ENCODE data around the gene TST. TPM values are rescaled to one million over a fixed set of nuclear protein-coding genes. Genes with fewer than 3 reads are reported as not detected.

TST gene
- total and polyA plus RNA-seq, 9 of the 15 experiments (the other 6 are each of a cell fraction or from before 2014, with no cell fraction given), result 1.4 to 26.9 (median 12.4) TPM

GRCh38 chr22:37021710-37022482 is 2.6 kb upstream of the TST start (continued):
- TF ChIP-seq JUN (IDR thresholded peaks at IDR 0.05; ENCODE audit: borderline replicate concordance, low read depth, low read length) (no peak), JUN (CRISPR knock-in tag; IDR thresholded peaks at IDR 0.05; ENCODE audit: borderline replicate concordance) (no peak), ZBTB11 (CRISPR knock-in tag; IDR thresholded peaks at IDR 0.05) (peak in 1 of 3 experiments; percentile 59; a peak in 1 of 6 replicates), CREM (IDR thresholded peaks at IDR 0.05; ENCODE audit: low read depth) (0 out of 2 replicates have a peak, but pooled peaks have one; percentile 19)

- H3K79me2 ChIP-seq (ENCODE audit: control insufficient read depth, insufficient read depth, low read length), result peaks cover 52% of the 10 kb centered on the region
- H3K4me2 ChIP-seq (ENCODE audit: insufficient read depth, low read length), result peak overlapping the region; percentile 21; the same call in 1 of the 2 replicates
- no peaks in the 10 kb centered on the region for H3K9me1 ChIP-seq (ENCODE audit: control insufficient read depth, insufficient read depth, low read length)
- H3K9ac ChIP-seq (ENCODE audit: insufficient read depth in 1 of 2, low read depth in 2 of 2, low read length in 2 of 2), result peak overlapping the region in 1 of 2 experiments; percentile 82; a peak in 1 of 4 replicates
- in situ Hi-C loops (cut with MboI) (no loop called here), intact Hi-C loops (cut with micrococcal nuclease) (no loop called here)
- no peak overlapping the region; the same call in 2 of the 3 replicates for H3K27ac ChIP-seq (ENCODE audit: extremely low read depth, low read depth, low read length)
- no peaks in the 10 kb centered on the region for H4K20me1 ChIP-seq (replicated peaks; ENCODE audit: control insufficient read depth, insufficient read depth, low read length)
- H3K9me3 ChIP-seq (replicated peaks; ENCODE audit: control insufficient read depth, insufficient read depth, low read depth, low read length), result no peaks in the 10 kb centered on the region
- POLR2A ChIA-PET, result interaction anchor here (0.6 to 0.7 kb wide), 2 partner anchors 238 to 678 kb away, joined by 3 read pairs; no protein-coding TSS in a partner anchor
- no peak overlapping the region for H2AFZ ChIP-seq (ENCODE audit: low read depth, low read length)
- no peak for DNase-seq (ENCODE audit: extremely low read depth in 1 of 4, low spot score in 3 of 4)
- peaks cover 52% of the 10 kb centered on the region; the same call in 2 of the 3 replicates for H3K36me3 ChIP-seq (ENCODE audit: control insufficient read depth, insufficient read depth, low read length)
- H3K4me3 ChIP-seq, result no peak overlapping the region; the same call in 1 of the 2 replicates
- no peak for TF ChIP-seq ZKSCAN1 (IDR thresholded peaks at IDR 0.05; ENCODE audit: low read depth, low read length)
- TF ChIP-seq GATAD2A (IDR thresholded peaks at IDR 0.05), result no peak
- TF ChIP-seq USF2 (CRISPR knock-in tag; IDR thresholded peaks at IDR 0.05), result no peak
- TF ChIP-seq RCOR1 (IDR thresholded peaks at IDR 0.05; ENCODE audit: borderline replicate concordance in 1 of 2, low read depth in 2 of 2, low read length in 2 of 2), result no peak
- TF ChIP-seq FOXK2 (conservative IDR thresholded peaks at IDR 0.05 in 1 of 2, IDR thresholded peaks at IDR 0.05 in 1 of 2; ENCODE audit: low read depth in 2 of 2), result no peak
- TF ChIP-seq FOXJ2 (tag; IDR thresholded peaks at IDR 0.05), result no peak
- TF ChIP-seq FOXA3 (CRISPR knock-in tag; conservative IDR thresholded peaks at IDR 0.05 in 1 of 2, IDR thresholded peaks at IDR 0.05 in 1 of 2), result no peak
- no peak for TF ChIP-seq ZNF445 (CRISPR knock-in tag; IDR thresholded peaks at IDR 0.05; ENCODE audit: low read depth)
- TF ChIP-seq MCM3 (IDR thresholded peaks at IDR 0.05), result no peak
- no peak for TF ChIP-seq XRCC4 (IDR thresholded peaks at IDR 0.05; ENCODE audit: extremely low read depth, insufficient read depth, insufficient read length)
- no peak for TF ChIP-seq POLR2A (conservative IDR thresholded peaks at IDR 0.05)
- TF ChIP-seq EGR1 (conservative IDR thresholded peaks at IDR 0.05), result no peak
- FAIRE-seq, result no peak
- no peak for ATAC-seq
- CTCF ChIA-PET (ENCODE audit: low intra/inter-chr PET ratio), result no interaction called here
- no peaks in the 10 kb centered on the region for H3K27me3 ChIP-seq (ENCODE audit: control insufficient read depth in 2 of 2, insufficient read depth in 2 of 2, low read length in 2 of 2)
- 79% methylated on average over 3 of the region's 5 CpGs for WGBS (ENCODE audit: insufficient coverage, low coverage, missing lambda C conversion rate)
- H3K4me1 ChIP-seq (replicated peaks in 1 of 2; ENCODE audit: control insufficient read depth in 2 of 2, insufficient read depth in 2 of 2, low read length in 2 of 2), result peaks cover 16 to 44% of the 10 kb centered on the region in 2 experiments; a peak in 4 of 5 replicates
- BruUV-seq (replicated peaks), result no TSS peak
Measured at GRCh38 chr22:37021041-37021440, 1.8 kb upstream of the TST start.

Measured in K562 (cell line).